ENCODE results near the gene ELL. TPM values are rescaled to one million over a fixed set of nuclear protein-coding genes. Genes with fewer than 3 reads are reported as not detected.

The ELL gene
- total and polyA plus RNA-seq, 2 donors from 2014 or later: 5.7 to 25.2 TPM

DNA sequence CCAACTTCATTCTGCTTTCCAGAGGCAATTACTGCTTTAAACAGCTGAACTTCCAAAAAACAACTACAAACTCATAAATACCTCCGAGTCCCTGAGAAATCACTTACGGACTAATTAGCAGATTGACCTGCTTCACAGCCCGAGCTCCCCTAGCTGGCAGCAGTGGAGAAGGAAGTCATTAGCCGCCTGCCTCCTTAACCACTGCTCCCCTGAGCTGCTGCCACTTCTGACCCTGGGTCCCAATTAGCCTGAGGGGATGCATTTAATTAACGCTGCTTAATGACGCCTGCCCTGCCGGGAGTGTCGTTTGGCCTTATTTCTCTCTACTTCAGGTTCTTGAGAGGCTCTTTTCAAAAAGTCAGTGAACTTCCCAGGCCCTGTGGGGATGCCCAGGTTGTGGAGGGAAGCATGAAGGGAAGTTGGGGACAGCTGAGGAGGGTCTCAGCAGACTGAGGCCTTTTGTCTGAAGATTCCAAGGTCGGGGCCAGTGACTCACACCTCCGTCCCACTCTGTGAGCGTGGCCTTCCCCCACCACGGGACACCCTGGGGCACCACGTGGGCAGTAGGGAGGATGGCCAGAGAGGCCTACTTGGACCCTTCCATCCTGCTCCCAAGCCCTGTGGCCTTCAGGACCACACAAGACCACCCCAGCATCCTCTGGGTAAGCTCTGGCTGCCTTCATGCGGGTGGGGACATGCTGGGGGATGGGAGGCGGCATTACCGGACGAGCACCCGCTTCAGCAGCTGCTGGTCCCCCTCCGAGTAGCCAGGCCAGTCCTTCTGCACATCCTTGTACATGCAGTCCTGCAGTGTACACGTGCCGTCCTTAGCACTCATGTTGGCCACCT is 64.2 kb downstream of the ELL start:
- H3K27ac ChIP-seq (ENCODE audit: low read depth in 2 of 2, low read length in 2 of 2): peak overlapping the region in 1 of 2 donors; percentile 49

DNA sequence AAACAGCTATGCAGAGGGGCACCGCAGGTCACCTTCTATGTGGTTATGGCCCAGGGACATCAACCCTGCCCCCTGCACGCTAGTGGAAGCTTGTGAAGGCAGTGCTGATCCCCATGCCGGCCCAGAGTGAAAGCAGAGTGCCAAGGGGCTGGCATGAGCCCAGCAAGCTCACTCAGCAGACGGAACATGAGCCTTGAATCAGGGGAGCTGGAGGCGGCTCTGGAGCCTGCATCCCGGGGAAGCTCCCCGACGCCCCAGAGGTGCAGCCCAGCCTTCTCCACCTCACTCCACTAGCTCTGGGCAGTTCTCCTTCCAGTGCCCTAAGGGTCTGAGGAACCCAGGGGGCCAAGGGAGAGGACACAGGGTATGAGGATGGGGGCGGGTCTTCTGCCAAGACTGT is 64.9 kb downstream of the ELL start:
- no peaks in the 10 kb centered on the region for H3K9me3 ChIP-seq (ENCODE audit: control insufficient read depth in 2 of 3, insufficient read depth in 1 of 3, low read length in 3 of 3)
- TF ChIP-seq, protein P1, sequence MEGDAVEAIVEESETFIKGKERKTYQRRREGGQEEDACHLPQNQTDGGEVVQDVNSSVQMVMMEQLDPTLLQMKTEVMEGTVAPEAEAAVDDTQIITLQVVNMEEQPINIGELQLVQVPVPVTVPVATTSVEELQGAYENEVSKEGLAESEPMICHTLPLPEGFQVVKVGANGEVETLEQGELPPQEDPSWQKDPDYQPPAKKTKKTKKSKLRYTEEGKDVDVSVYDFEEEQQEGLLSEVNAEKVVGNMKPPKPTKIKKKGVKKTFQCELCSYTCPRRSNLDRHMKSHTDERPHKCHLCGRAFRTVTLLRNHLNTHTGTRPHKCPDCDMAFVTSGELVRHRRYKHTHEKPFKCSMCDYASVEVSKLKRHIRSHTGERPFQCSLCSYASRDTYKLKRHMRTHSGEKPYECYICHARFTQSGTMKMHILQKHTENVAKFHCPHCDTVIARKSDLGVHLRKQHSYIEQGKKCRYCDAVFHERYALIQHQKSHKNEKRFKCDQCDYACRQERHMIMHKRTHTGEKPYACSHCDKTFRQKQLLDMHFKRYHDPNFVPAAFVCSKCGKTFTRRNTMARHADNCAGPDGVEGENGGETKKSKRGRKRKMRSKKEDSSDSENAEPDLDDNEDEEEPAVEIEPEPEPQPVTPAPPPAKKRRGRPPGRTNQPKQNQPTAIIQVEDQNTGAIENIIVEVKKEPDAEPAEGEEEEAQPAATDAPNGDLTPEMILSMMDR (IDR thresholded peaks at IDR 0.05; ENCODE audit: borderline replicate concordance, extremely low read depth, insufficient read depth): no peak
- FAIRE-seq (no peak), DNase-seq (peak in 1 of 5 donors; percentile 75)
- H3K9ac ChIP-seq (ENCODE audit: low read length in 3 of 3): no peak overlapping the region
- no peaks in the 10 kb centered on the region for H3K27me3 ChIP-seq (ENCODE audit: control insufficient read depth, insufficient read depth, low read length)
- peaks cover 0 to 30% (median 26%) of the 10 kb centered on the region in 3 donors for H3K36me3 ChIP-seq (ENCODE audit: control insufficient read depth in 2 of 3, insufficient read depth in 3 of 3, low read length in 3 of 3)
- intact Hi-C loops (cut with DNase I): no loop called here
- peaks cover 0 to 28% (median 17%) of the 10 kb centered on the region in 3 donors for H3K4me1 ChIP-seq (ENCODE audit: control insufficient read depth in 2 of 3, insufficient read depth in 2 of 3, low read depth in 1 of 3, low read length in 3 of 3)
- H3K27ac ChIP-seq (ENCODE audit: low read depth in 2 of 2, low read length in 2 of 2): no peak overlapping the region
- H3K4me3 ChIP-seq (ENCODE audit: low read length in 3 of 3): no peak overlapping the region

More for the DNA sequence above, 64.2 kb downstream of the ELL start:
- Histone ChIP-seq H3K4me1 (ENCODE audit: control insufficient read depth in 2 of 3, insufficient read depth in 2 of 3, low read depth in 1 of 3, low read length in 3 of 3) (peaks cover 0 to 29% (median 17%) of the 10 kb centered on the region in 3 donors), H3K9ac (ENCODE audit: low read length in 3 of 3) (peak overlapping the region in 1 of 3 donors; percentile 26), H3K27me3 (ENCODE audit: control insufficient read depth, insufficient read depth, low read length) (no peaks in the 10 kb centered on the region), H3K36me3 (ENCODE audit: control insufficient read depth in 2 of 3, insufficient read depth in 3 of 3, low read length in 3 of 3) (peaks cover 0 to 30% (median 23%) of the 10 kb centered on the region in 3 donors), H3K9me3 (ENCODE audit: control insufficient read depth in 2 of 3, insufficient read depth in 1 of 3, low read length in 3 of 3) (no peaks in the 10 kb centered on the region), H3K4me3 (ENCODE audit: low read length in 3 of 3) (no peak overlapping the region)
- DNase-seq (peak in 4 of 5 donors; percentile 43 to 67 (median 54)), FAIRE-seq (no peak)
- TF ChIP-seq, protein P1 (IDR thresholded peaks at IDR 0.05; ENCODE audit: borderline replicate concordance, extremely low read depth, insufficient read depth): no peak
- intact Hi-C loops (cut with DNase I): no loop called here

DNA sequence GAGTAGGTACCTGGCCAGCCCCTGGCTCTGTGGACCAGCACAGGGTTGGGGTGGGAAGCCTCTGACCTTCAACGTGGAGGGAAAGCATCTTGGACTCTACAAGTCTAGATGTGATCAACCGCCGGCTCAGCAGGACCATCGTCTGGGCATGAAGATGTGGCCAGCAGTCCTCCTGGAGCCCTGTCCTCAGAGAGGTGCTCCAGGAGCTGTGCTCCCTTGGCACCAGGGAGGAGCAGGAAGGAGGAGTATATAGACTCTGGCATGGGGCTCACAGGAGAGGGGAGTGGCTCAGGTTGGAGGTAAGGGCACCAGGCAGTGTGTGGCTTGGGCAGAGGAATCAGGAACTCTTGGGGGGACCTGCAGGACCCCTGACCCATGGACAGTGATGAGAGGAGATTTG is 65.6 kb downstream of the ELL start:
- TF ChIP-seq, protein P1 (IDR thresholded peaks at IDR 0.05; ENCODE audit: borderline replicate concordance, extremely low read depth, insufficient read depth): no peak
- Histone ChIP-seq H3K36me3 (ENCODE audit: control insufficient read depth in 2 of 3, insufficient read depth in 3 of 3, low read length in 3 of 3) (peaks cover 0 to 27% (median 23%) of the 10 kb centered on the region in 3 donors), H3K4me3 (ENCODE audit: low read length in 3 of 3) (no peak overlapping the region), H3K9me3 (ENCODE audit: control insufficient read depth in 2 of 3, insufficient read depth in 1 of 3, low read length in 3 of 3) (no peaks in the 10 kb centered on the region), H3K9ac (ENCODE audit: low read length in 3 of 3) (no peak overlapping the region), H3K4me1 (ENCODE audit: control insufficient read depth in 2 of 3, insufficient read depth in 2 of 3, low read depth in 1 of 3, low read length in 3 of 3) (peaks cover 0 to 25% (median 17%) of the 10 kb centered on the region in 3 donors), H3K27ac (ENCODE audit: low read depth in 2 of 2, low read length in 2 of 2) (no peak overlapping the region), H3K27me3 (ENCODE audit: control insufficient read depth, insufficient read depth, low read length) (no peaks in the 10 kb centered on the region)
- intact Hi-C loops (cut with DNase I): no loop called here
- FAIRE-seq (no peak), DNase-seq (no peak)

All from kidney (tissue), 14 donors.